GM19023 (cell line): ENCODE results near the gene SLC10A6.

Source experiments
- ATAC-seq: cut with Tn5 transposase; IDR thresholded peaks from one replicate; pipeline ENCODE4 v1.9.1; 2021; ENCODE audit warnings: mild to moderate bottlenecking, moderate library complexity; ENCODE audit not compliant: unreplicated experiment

Gene SLC10A6

GRCh38 chr4:86848136-86848535 is 1.0 kb downstream of the SLC10A6 start:
- ATAC-seq, result no peak

GRCh38 chr4:86847571-86847970 is 1.6 kb downstream of the SLC10A6 start:
- ATAC-seq, result no peak

- ATAC-seq, result no peak
Measured at GRCh38 chr4:86846921-86847320, 2.3 kb downstream of the SLC10A6 start.

- no peak for ATAC-seq
Measured at GRCh38 chr4:86845593-86845992, 3.6 kb downstream of the SLC10A6 start.

DNA sequence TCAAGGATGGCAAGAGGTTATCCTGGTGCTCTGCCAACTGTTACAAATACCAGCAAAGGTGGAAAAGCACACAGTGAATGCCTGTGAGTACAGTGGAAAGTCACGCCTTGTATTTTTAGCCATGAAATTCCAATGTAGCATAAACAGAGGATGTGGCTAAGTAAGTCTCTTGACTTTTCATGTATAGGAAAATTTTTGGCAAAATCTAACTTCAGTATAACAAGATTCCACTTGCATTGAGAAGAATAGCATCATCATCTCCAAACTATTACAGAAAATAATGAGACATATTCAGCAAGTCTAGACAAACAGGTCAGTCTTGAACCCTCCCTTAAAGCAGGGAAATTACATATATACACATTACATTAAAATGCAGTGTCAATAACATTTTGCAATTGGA is 7.9 kb downstream of the SLC10A6 start:
- ATAC-seq, result no peak

DNA sequence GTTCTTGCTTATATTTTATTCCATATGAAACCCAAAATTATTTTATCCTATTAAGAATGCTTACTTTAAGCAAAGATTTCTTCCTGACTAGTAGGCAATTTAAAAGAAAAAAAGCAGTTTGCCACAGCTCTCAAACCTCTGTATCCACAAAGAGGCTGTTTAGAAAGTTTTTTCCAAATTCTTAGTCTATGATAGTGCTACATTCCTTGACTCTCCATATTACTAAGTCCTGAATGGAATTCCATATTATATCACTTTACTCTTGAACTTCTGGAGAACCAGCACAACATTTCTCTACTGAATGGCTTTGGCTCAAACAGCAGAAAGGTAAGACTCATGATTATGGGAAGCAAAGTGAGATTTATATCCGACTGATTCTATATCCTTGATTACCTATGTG is 8.3 kb downstream of the SLC10A6 start:
- no peak for ATAC-seq

GRCh38 chr4:86837691-86838503 is 11.3 kb downstream of the SLC10A6 start:
- ATAC-seq, result no peak

DNA sequence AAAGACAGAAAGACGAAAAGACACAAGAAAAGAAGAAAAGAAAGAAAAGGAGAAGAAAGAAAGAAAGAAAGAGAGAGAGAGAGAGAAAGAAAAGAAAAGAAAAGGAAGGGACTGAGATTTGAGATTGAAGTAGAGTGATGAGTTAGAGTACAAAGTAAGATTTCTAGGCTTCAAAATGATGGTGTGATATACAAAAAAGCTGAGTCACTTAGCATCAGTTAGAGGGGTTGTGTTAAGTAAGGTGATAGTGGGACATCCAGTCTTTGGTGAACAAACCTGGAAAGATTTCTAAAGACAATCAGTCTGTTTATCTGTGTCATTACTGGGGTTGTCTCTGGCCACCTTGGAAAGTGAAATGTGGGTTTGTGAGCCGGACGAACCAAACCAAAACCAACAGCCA is 13.5 kb downstream of the SLC10A6 start:
- no peak for ATAC-seq

DNA sequence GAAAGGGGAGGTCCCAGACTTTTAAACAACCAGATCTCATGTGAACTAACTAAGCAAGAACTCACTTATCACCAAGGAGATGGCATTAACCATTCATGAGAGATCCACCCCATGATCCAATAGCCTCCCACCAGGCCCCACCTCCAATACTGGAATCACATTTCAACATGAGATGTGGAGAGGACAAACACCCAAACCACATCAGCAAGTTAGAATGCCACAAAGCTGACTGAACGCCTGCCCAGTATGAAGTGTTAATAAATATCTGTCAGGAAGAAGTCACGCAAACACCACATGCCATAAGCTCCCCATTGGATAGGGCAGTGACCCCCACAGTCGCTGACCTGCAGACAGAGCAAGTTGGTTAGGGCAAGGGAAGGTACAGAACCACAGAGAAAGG is 14.3 kb downstream of the SLC10A6 start:
- no peak for ATAC-seq

DNA sequence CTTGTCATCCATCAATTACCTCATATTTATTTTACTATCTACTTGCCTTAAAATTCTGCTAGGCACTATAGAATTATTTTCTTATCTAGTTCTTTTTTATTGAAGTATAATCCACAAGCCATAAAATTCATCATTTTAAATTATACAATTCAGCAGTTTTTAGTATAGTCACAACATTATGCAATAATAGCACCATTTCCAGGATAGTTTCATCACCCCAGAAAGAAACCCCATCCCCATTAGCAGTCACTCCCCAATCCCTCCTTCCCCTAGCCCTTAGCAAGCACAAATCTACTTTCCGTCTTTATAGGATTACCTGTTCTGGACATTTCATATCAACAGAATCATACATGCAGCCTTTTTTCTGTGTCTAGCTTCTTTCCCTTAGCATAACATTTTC is 15.6 kb downstream of the SLC10A6 start:
- no peak for ATAC-seq

DNA sequence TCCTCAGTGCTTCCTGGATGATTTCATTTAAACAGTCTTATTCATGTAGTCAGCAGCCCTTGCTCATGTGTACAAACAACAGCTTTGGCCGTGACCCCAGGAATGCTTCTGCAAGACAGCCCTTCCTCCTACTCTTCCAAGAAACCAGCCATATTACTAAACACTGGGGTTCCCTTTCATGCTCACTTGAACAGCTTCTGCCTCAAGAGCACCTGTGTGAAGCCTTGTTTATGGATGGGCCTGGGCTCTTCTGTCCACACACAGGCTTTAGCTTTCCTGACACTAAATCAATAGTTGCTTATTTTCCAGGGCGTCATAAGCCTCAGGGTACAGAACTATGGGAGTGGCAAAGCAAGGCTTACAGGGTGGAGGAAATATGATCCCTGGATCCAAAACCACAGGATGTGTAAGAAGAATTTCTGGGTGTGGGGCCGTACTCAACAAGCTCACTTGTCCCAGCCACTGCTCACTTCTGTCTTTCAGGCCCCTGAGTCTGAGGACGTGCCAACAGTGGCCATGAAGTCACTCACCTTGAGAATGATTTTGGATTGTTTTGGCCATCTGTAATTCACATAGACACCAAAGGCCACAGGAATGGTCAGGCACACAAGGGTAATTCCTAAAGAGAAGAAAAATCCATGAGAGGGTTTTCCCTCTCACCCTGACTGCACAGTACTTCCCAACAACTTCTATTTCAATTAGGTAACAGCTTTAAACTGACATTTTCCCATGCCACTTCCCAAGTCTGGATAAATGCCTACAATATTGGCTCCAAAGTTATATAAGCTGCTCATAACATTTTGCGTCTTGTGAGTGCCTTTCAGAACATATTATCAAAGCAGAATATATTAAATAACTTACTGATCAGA is 17.7 kb downstream of the SLC10A6 start:
- ATAC-seq, result no peak

DNA sequence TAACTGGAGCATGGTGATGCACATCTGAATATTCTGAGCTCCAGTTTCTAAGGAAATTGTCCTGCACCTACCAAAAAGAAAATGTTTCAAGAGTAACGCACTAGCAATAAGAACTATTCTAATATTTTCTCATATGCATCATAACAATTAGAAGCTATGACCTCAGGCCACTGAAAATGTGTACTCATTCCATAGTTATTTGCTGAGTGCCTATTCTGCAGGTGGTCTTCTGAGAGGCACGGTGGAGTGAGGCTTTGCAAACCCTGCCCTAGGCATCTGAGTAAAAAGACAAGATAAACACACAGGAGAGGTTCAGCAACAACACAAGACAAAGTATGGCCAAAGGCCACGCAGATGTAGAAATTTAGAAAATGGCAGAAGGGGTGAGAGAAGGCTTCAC is 23.7 kb downstream of the SLC10A6 start:
- no peak for ATAC-seq

GRCh38 chr4:86822136-86822535 is 27.0 kb downstream of the SLC10A6 start:
- no peak for ATAC-seq

DNA sequence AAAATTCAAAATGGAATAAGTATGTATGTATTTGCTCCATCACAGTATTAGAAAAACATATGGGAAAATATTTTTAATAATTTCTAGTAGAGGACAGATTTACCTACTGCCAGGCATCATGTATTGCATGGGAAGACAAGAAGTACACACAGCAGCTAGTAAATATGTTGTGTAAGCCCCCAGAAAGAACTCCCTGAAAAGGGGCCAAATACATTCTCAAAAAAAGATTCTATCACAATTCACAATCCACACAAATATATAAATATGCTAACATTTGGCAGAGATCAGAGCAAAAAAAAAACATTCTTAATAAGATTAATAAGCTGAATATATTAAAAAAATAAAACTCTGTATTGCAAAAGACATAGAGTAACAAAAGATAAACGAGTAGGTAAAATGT is 28.0 kb downstream of the SLC10A6 start:
- ATAC-seq, result no peak

DNA sequence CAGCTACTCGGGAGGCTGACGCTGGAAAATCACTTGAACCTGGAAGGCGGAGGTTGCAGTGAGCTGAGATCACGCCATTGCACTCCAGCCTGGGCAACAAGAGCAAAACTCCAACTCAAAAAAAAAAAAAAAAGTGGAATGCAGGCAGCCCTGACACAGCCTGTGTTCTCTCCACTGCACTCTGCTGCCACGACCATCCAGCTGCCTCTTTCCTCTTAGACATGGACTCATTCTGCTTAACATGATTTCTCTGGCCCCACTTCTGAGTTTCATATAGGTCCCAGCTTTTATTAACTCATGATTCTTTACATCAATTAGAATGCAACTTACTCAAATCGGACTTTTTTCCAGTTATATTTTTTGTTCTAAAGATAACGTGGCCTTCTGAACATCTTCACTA is 29.6 kb downstream of the SLC10A6 start:
- no peak for ATAC-seq

GRCh38 chr4:86818841-86819240 is 30.3 kb downstream of the SLC10A6 start:
- no peak for ATAC-seq

DNA sequence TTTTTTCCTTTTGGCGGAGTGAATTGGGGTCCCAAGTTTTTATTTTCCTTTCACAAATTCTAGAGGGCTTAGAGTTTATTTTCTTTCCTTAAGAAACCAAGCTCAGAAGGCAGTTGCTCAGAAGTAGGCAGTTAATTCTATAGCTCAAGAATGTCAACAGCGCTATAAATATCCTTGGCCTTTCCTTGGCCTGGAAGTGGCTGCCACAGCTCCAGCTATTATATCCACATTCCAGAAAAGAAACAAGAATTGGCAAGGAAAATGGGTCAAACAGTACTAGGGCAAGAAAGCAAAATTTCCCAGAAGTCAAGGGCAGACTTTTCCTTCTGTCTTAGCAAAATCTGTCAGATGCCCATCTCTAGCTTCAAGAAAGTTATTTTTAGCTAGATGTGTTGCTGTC is 31.0 kb downstream of the SLC10A6 start:
- ATAC-seq, result no peak

GRCh38 chr4:86816501-86817273 is 32.5 kb downstream of the SLC10A6 start:
- ATAC-seq, result no peak

GRCh38 chr4:86815653-86816052 is 33.5 kb downstream of the SLC10A6 start:
- no peak for ATAC-seq

GRCh38 chr4:86810847-86811246 is 38.3 kb downstream of the SLC10A6 start:
- ATAC-seq, result no peak

DNA sequence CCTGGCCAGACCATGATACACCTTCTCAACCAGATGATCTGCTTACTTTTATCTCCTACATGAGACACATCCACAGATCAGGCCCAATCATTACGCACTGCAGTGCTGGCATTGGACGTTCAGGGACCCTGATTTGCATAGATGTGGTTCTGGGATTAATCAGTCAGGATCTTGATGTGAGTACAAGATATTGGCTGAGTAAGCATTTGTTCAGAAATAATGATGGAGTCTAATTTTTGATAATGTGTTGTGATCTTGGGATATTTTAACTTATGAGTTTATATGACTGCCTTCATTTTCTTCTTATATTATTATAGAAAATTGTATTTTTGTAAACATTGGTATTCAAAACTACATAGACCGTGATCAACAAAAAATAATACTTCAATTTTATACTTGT is 39.4 kb downstream of the SLC10A6 start:
- no peak for ATAC-seq
